ENCODE measurements around the gene ABCC11.
"Not testable (repeated sequence)": the region's sequence is repeated elsewhere in the genome, so short reads cannot be mapped to it uniquely, and the experiment has no call there.

Gene ABCC11

GRCh38 chr16:48180868-48181480 is 66.4 kb downstream of the ABCC11 start:
- DNase-seq (no peak), ATAC-seq (replicated peaks) (no peak)
- Mint-ChIP-seq H3K9me3 (no peaks in the 10 kb centered on the region), H3K27ac (no peak overlapping the region), H3K4me3 (no peak overlapping the region), H3K27me3 (peaks cover 26 to 28% of the 10 kb centered on the region in 2 donors), H3K36me3 (ENCODE audit: insufficient read depth) (no peaks in the 10 kb centered on the region), H3K4me1 (ENCODE audit: low read depth in 2 of 2) (no peaks in the 10 kb centered on the region)

- ATAC-seq (replicated peaks) (no peak), DNase-seq (no peak)
- H3K4me3 Mint-ChIP-seq = no peak overlapping the region
- no peaks in the 10 kb centered on the region for H3K36me3 Mint-ChIP-seq (ENCODE audit: insufficient read depth)
- H3K27me3 Mint-ChIP-seq = peaks cover 30 to 49% of the 10 kb centered on the region in 2 donors
- no peaks in the 10 kb centered on the region for H3K9me3 Mint-ChIP-seq
- H3K27ac Mint-ChIP-seq = no peak overlapping the region
- H3K4me1 Mint-ChIP-seq (ENCODE audit: low read depth in 2 of 2) = no peaks in the 10 kb centered on the region
These were observed 70.5 kb downstream of the ABCC11 start for GRCh38 chr16:48176635-48177408.

DNA sequence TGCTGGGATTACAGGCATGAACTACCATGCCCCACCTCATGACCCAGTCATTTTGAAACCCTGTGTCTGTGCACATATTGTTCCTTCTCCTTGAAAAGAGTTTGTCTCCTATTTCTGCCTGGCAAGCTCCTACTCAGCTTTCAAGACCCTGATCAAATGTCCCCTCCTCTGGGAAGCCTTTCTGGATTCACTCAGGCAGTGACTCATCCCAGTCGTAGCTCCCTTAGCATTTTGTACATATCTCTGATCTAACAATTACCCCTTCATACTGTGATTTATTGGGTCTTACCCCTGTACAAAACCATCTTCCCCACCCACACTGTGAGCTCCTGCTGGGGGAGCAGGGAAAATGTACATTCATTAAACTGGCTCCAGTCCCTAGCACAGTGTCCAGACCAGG is 73.5 kb downstream of the ABCC11 start:
- H3K27ac Mint-ChIP-seq = no peak overlapping the region
- no peaks in the 10 kb centered on the region for H3K9me3 Mint-ChIP-seq
- H3K36me3 Mint-ChIP-seq (ENCODE audit: insufficient read depth) = peaks cover 3% of the 10 kb centered on the region
- no peak overlapping the region for H3K4me3 Mint-ChIP-seq
- DNase-seq = no peak
- H3K4me1 Mint-ChIP-seq (ENCODE audit: low read depth in 2 of 2) = no peaks in the 10 kb centered on the region
- peaks cover 24 to 46% of the 10 kb centered on the region in 2 donors for H3K27me3 Mint-ChIP-seq
- no peak for ATAC-seq (replicated peaks)

GRCh38 chr16:48172682-48173081 is 74.7 kb downstream of the ABCC11 start:
- Mint-ChIP-seq H3K4me3 (no peak overlapping the region), H3K27ac (no peak overlapping the region), H3K27me3 (peaks cover 18 to 40% of the 10 kb centered on the region in 2 donors), H3K9me3 (no peaks in the 10 kb centered on the region), H3K36me3 (ENCODE audit: insufficient read depth) (peaks cover 3% of the 10 kb centered on the region), H3K4me1 (ENCODE audit: low read depth in 2 of 2) (no peaks in the 10 kb centered on the region)
- DNase-seq (no peak), ATAC-seq (replicated peaks) (no peak)

GRCh38 chr16:48169896-48170295 is 77.4 kb downstream of the ABCC11 start:
- no peak overlapping the region for H3K27ac Mint-ChIP-seq
- peaks cover 2 to 4% of the 10 kb centered on the region in 2 donors for H3K4me1 Mint-ChIP-seq (ENCODE audit: low read depth in 2 of 2)
- H3K27me3 Mint-ChIP-seq = peaks cover 0 to 21% of the 10 kb centered on the region in 2 donors
- DNase-seq (no peak), ATAC-seq (replicated peaks) (no peak)
- peaks cover 10% of the 10 kb centered on the region for H3K36me3 Mint-ChIP-seq (ENCODE audit: insufficient read depth)
- no peaks in the 10 kb centered on the region for H3K9me3 Mint-ChIP-seq
- H3K4me3 Mint-ChIP-seq = no peak overlapping the region

DNA sequence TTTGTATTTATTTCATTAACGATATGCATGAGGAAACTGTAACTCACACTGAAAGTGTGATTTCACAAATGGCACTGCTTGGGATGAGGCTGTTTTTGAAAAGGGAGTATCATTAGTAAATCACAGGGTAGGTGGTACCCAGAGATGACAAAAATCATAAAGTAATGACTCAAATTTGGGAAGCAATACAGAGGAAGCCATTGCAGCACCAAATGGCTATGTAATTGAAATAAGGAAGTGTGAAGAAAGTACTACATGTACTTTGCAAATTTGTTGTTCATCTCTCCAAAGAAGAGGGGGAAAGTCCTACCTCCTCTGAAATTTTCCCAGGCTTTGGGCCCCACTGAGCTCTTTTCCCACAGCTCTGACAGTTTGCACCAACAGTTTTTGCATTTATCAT is 79.3 kb downstream of the ABCC11 start:
- peaks cover 12% of the 10 kb centered on the region for H3K36me3 Mint-ChIP-seq (ENCODE audit: insufficient read depth)
- no peaks in the 10 kb centered on the region for H3K9me3 Mint-ChIP-seq
- DNase-seq = no peak
- peaks cover 2 to 10% of the 10 kb centered on the region in 2 donors for H3K27me3 Mint-ChIP-seq
- no peak overlapping the region for H3K27ac Mint-ChIP-seq
- no peak overlapping the region for H3K4me3 Mint-ChIP-seq
- H3K4me1 Mint-ChIP-seq (ENCODE audit: low read depth in 2 of 2) = peaks cover 5 to 6% of the 10 kb centered on the region in 2 donors
- no peak for ATAC-seq (replicated peaks)

DNA sequence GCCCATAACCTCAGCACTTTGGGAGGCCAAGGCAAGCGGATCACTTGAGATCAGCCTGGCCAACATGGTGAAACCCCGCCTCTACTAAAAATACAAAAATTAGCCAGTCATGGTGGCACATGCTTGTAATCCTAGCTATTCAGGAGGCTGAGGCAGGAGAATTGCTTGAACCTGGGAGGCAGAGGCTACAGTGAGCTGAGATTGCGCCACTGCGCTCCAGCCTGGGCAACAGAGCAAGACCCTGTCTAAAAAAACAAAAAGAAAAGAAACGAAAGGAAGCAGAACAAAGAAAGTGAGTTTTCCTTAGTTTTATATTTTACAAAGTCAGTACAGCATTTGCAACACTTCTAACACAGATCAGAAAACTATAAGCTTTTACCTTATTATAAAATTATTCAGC is 80.7 kb downstream of the ABCC11 start:
- not testable (repeated sequence) for H3K9me3 Mint-ChIP-seq; ATAC-seq (replicated peaks); DNase-seq; H3K4me3 Mint-ChIP-seq; H3K27ac Mint-ChIP-seq; H3K4me1 Mint-ChIP-seq (ENCODE audit: low read depth in 2 of 2)
- H3K36me3 Mint-ChIP-seq (ENCODE audit: insufficient read depth) = peaks cover 12% of the 10 kb centered on the region
- H3K27me3 Mint-ChIP-seq = peaks cover 5 to 25% of the 10 kb centered on the region in 2 donors

- DNase-seq = no peak
- Mint-ChIP-seq H3K36me3 (ENCODE audit: insufficient read depth) (peaks cover 12% of the 10 kb centered on the region), H3K27ac (no peak overlapping the region), H3K4me3 (no peak overlapping the region), H3K4me1 (ENCODE audit: low read depth in 2 of 2) (peaks cover 5 to 6% of the 10 kb centered on the region in 2 donors), H3K27me3 (peaks cover 5 to 25% of the 10 kb centered on the region in 2 donors), H3K9me3 (no peaks in the 10 kb centered on the region)
- ATAC-seq (replicated peaks) = no peak
These were observed 81.3 kb downstream of the ABCC11 start for GRCh38 chr16:48165961-48166578.

DNA sequence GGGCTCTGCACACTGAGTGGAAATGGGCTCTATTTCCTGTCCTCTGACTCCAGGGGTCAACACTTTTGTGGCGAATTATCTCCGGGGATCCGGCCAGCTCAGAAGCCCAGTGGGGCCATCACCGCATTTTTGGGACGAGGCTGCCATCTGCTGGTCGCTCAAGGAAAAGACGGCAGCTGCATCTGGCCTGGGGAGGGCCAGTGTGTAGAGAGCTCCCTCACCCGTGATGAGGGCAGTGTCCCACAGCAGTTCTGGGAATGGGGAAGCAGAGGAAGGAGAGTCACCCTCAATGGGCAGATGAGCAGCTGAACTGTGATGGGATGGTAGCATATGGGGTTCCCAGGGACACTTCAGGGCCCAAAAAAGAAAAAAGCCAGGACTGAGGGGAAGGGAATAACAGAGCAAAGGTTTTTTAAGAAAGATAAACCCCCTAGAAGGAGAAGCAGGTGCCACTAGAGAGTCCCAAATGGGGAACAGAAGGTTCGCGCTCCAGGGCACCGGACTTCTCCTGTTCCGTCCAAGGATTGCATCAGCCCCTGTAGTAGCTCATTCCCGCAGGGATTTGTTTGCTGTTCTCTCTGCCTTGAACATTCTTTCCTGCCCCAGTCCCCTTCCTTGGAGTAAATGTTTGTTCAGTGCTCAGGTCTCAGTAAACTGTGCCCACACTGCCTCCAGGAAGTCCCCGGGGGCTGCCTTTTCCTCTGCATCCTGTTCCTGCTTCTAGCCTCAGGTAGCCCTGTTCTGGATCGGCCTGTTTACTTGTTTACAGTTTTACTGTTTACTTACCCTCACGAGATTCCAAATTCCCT is 82.2 kb downstream of the ABCC11 start:
- ATAC-seq (replicated peaks) = peak; percentile 66
- Mint-ChIP-seq H3K36me3 (ENCODE audit: insufficient read depth) (peaks cover 10% of the 10 kb centered on the region), H3K9me3 (no peaks in the 10 kb centered on the region), H3K27ac (no peak overlapping the region), H3K4me3 (no peak overlapping the region), H3K27me3 (peaks cover 5 to 25% of the 10 kb centered on the region in 2 donors), H3K4me1 (ENCODE audit: low read depth in 2 of 2) (peaks cover 5 to 6% of the 10 kb centered on the region in 2 donors)
- DNase-seq = peak; percentile 45 to 60 (median 57)

- Mint-ChIP-seq H3K36me3 (ENCODE audit: insufficient read depth) (peaks cover 9% of the 10 kb centered on the region), H3K9me3 (no peaks in the 10 kb centered on the region), H3K4me1 (ENCODE audit: low read depth in 2 of 2) (peaks cover 5 to 6% of the 10 kb centered on the region in 2 donors), H3K4me3 (no peak overlapping the region), H3K27me3 (peaks cover 5 to 30% of the 10 kb centered on the region in 2 donors), H3K27ac (no peak overlapping the region)
- DNase-seq (no peak), ATAC-seq (replicated peaks) (no peak)
These were observed 84.4 kb downstream of the ABCC11 start for GRCh38 chr16:48162839-48163410.

DNA sequence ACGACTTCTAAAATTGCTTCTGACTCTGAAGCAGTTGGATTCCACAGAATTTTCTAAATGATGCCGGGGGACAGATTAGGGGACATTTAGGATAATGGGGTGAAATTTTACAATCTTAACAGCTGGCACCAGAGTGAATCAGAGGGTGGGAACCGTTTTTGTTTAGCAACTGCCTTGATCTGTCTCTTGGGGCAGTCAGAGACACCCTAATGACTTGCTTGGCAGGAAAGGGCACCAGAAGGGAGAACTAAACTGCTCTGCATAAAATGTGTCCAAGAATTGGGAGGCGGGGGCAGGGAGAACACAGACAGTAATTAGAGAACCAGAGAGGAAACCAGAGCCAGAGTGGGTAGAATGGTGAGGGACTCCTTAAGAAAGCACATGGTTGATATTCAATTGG is 85.4 kb downstream of the ABCC11 start:
- ATAC-seq (replicated peaks) = no peak
- Mint-ChIP-seq H3K36me3 (ENCODE audit: insufficient read depth) (peaks cover 9% of the 10 kb centered on the region), H3K9me3 (no peaks in the 10 kb centered on the region), H3K4me3 (no peak overlapping the region), H3K27me3 (peaks cover 9 to 41% of the 10 kb centered on the region in 2 donors), H3K27ac (no peak overlapping the region), H3K4me1 (ENCODE audit: low read depth in 2 of 2) (peaks cover 5 to 6% of the 10 kb centered on the region in 2 donors)
- DNase-seq = no peak

DNA sequence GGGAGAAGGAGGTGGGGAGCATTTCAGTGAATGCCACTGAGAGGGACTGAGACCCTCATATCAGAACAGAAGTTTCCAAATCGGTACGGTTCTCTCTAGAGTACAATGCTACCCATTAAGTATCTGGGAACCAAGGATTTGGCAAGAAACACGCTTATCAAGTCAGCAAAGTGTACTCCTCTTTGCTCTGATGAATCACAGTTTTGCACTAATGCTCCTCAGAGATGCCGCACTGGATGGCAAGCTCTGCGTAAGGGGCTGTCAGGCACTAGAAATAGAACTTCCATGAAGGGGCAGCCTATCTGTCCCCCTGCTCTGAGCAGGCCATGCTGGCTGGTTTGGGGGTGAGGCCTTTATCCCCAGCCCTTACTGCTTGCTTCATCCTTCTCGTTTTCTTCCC is 86.8 kb downstream of the ABCC11 start:
- Mint-ChIP-seq H3K4me3 (no peak overlapping the region), H3K9me3 (no peaks in the 10 kb centered on the region), H3K36me3 (ENCODE audit: insufficient read depth) (peaks cover 9% of the 10 kb centered on the region), H3K27ac (no peak overlapping the region), H3K27me3 (peaks cover 16 to 46% of the 10 kb centered on the region in 2 donors), H3K4me1 (ENCODE audit: low read depth in 2 of 2) (peaks cover 5% of the 10 kb centered on the region in 2 donors)
- ATAC-seq (replicated peaks) (no peak), DNase-seq (no peak)

GRCh38 chr16:48158296-48158695 is 89.0 kb downstream of the ABCC11 start:
- Mint-ChIP-seq H3K36me3 (ENCODE audit: insufficient read depth) (no peaks in the 10 kb centered on the region), H3K27ac (no peak overlapping the region), H3K27me3 (peaks cover 28 to 67% of the 10 kb centered on the region in 2 donors), H3K4me1 (ENCODE audit: low read depth in 2 of 2) (no peaks in the 10 kb centered on the region), H3K4me3 (no peak overlapping the region), H3K9me3 (no peaks in the 10 kb centered on the region)
- ATAC-seq (replicated peaks) (no peak), DNase-seq (no peak)

Data from effector memory CD8-positive, alpha-beta T cell (primary cell).